SKM-1 treated with dmso at 0.1 percent for 144 hours (cell line): ENCODE data around the gene CABP7.

Experiments used
- DNase-seq: peaks from one replicate; lab custom pipeline; 2025; ENCODE audit not compliant: unreplicated experiment; lab: John Stamatoyannopoulos, UW

Gene CABP7

DNA sequence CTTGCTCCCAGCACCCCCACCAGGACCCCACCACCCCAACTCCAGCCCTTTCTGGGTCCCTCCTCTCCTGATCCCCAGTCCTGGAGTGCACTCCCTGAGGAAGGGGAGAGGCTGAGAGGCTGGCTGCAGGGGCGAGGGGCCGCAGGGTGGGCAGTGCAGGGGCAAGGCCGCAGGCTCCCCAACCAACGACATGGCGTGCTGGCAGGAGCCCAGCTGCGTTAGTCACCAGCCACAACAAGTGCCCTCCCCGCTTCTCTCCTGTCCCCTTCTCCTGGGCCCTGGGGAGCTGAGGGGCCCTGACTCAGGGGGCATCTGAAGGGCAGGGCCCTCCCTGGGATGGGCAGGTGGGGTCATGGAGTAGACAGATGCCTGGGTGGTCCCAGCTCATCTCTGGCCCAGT, 2.3 kb downstream of the CABP7 start:
- no peak for DNase-seq

- DNase-seq = no peak
Observed at GRCh38 chr22:29722587-29722986, 2.8 kb downstream of the CABP7 start.

DNA sequence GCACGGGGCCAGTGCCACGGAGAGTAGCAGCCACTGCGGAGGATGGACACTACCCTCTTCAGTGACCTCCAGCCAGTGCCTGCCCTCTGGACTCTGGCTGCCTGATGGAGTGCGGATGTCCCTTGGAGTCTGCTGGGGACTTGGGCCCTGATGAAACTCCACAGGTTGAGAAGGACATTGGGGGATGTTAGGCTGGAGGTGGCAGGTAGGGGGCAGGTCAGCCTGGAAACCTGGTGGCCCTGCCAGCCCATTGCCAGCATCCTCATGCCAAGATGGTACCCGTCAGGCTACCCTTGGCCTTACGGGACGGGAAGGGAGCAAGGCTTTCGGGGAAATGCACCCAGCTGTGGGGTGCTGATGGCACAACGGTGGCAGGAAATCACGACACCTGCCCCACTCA, 4.0 kb downstream of the CABP7 start:
- DNase-seq = no peak

DNA sequence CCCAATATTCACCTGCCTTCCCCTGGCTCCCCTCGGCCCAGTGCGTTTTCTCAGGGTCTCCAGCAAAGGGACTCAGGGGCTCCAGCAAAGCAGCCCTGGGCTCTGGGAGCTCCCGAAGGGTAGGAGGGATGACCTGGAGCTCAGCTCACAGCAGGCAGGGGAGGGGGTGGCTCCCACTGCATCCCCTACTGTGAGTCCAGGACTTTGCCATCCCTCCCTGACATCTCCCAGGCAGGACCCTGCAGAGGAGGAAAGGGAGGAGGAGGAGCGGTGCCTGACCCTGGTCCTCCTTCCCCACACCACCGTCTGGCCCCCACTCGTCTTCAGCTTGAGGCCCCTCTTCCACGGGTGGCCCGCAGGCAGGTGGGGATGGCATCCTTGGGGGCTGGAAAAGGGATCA, 5.0 kb downstream of the CABP7 start:
- DNase-seq = no peak

DNA sequence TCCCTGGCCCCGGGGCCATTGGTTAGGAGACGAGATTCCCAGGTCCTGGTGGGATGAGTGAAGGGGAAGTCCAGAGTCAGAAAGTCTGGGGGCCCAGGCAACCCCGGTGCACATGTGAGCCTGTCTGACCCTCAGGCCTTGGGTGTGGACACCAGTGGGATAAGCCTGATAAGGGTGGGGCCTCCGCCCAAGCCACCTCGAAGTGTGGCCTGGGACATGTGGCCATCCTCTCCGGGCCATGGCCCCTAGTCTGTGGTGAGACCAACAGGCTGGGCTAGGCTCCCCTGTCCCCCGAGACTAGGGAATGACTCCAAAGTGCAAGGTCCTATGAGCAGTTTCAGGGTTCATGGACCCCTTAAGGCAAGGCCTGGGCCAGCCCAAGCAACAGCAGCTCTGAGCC, 6.3 kb downstream of the CABP7 start:
- no peak for DNase-seq

GRCh38 chr22:29726512-29727130, 6.8 kb downstream of the CABP7 start:
- DNase-seq = no peak

DNA sequence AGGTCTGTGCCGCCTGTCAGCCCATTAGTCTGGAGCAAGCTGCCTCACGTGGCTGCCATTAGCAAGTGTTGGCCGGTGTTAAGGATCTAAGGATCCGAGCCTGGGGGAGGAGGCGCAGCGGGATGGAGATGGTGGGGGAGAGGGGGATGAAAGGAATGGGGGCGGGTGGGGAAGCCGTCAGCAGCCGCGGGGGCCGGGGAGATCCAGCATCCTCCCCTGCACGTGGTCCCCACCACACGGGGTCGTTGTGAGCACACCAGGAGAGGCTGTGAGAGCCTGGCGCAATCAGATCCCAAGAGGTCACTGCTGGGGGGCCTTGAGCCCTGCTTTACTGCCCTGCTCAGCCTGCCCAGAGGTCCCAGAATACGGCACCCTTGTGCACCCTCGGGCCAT, 7.3 kb downstream of the CABP7 start:
- DNase-seq = no peak

DNA sequence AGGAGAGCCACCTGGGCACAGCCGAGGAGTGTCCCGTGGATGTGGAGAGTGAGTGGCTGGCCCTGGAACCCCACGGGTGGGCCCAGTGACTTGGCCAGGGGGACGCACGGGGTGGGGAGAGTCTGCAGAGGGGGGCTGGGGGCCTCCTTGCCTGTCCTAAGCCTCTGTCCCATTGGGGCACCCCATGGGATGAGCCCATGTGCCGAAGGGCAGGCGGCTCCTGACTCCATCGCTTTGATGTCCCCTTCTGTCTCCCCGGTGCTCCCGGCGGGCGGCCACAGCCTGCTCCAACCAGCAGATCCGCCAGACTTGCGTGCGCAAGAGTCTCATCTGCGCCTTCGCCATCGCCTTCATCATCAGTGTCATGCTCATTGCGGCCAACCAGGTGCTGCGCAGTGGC, 9.4 kb downstream of the CABP7 start:
- no peak for DNase-seq

GRCh38 chr22:29731058-29731850, 11.5 kb downstream of the CABP7 start:
- no peak for DNase-seq

DNA sequence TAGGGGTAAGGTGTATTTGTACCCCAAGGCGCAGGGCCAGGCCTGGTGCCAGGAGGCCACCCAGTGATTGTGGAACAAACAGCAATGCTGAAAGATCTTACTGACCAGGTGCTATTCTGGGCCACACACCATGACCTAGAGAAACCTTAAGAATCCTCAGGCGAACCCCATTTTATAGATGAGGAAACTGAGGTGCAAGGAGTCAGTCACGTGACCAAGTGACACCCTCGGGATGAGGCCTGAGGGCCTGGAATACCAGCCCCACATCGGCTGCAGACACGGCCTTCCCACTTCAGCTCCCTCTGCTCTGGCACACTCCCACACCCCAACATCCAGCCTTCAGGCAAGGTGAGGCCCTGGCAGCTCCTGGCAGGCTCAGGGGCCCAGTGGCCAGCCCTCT, 13.1 kb downstream of the CABP7 start:
- DNase-seq = no peak

DNA sequence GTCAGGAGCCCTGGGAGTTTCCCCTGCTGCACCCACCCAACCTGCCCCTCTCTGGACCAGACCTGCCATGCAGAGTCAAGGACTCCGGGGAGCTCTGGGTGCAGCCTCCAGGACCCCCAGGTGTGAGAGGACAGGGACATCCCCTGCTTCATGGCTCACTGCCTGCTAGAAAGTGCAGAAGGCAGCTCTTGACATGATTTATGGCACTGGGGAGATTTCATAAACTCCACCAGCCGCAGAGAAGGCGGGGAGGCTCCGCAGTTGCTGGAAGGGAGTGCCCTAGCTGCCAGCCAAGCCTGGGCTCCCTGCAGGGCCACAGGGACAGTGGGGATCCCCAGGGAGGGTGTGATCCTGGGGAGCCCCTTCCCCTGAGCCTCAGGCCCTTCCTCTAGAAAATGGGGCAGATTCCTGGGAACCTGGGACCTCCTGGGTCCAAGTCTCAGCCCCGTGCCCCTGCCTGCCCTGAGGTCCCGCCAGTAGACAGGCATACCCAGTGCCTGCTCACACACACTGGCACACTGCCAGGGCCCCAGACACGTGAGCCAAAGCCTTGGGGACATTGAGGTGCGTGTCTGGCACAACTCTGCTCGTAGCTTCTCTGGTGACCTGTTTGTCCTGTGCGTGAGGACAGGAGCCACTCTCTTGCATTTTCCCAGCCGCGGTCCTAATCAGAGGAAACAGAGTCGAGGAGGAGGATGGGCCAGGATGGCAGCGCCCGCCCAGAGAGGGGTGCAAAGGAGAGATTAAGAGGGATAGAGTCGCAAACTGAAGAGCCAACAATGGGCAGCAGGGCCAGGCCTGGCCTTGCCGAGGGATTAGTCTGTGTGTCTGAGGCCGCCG, 13.8 kb downstream of the CABP7 start:
- DNase-seq = peak; percentile 46

- no peak for DNase-seq
Observed at GRCh38 chr22:29734406-29734805, 14.6 kb downstream of the CABP7 start.

- no peak for DNase-seq
Observed at GRCh38 chr22:29734838-29735237, 15.0 kb downstream of the CABP7 start.

- no peak for DNase-seq
Observed at GRCh38 chr22:29735416-29735815, 15.6 kb downstream of the CABP7 start.

GRCh38 chr22:29737251-29738117, 17.7 kb downstream of the CABP7 start:
- no peak for DNase-seq

GRCh38 chr22:29738118-29738815, 18.5 kb downstream of the CABP7 start:
- no peak for DNase-seq

DNA sequence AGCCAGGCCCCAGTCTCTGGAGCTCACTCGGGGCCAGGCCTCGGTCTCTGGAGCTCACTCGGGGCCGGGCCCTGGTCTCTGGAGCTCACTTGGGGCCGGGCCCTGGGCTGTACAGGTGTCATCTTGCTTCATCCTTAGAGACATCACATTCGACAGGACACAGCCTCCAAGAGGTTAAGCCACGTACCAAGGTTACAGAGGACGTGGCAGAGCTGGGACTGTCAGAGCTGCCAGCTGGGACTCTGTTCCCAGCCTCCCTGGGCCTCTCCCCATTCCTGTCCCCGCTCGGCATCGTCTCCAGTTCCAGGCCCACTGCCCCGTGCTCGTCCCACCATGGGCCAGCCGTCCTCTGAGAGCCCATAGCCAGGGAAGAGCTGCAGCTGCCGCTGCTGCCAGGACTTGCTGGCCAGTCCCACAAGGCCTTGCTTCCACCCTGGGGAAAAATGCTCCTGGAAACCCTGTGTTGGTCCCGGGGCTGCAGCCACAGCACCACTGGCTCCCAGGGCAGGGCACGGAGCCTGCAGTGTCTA, 19.6 kb downstream of the CABP7 start:
- no peak for DNase-seq

- no peak for DNase-seq
Observed at GRCh38 chr22:29740216-29740615, 20.4 kb downstream of the CABP7 start.

- no peak for DNase-seq
Observed at GRCh38 chr22:29741926-29742325, 22.1 kb downstream of the CABP7 start.

GRCh38 chr22:29742326-29742725, 22.5 kb downstream of the CABP7 start:
- no peak for DNase-seq
